GM21447 (cell line): ENCODE results near the gene SPAG16.
"Not testable (repeated sequence)": the region's sequence is repeated elsewhere in the genome, so short reads cannot be mapped to it uniquely, and the experiment has no call there.

Source experiments
- ATAC-seq: cut with Tn5 transposase; IDR thresholded peaks from one replicate; pipeline ENCODE4 v1.9.1; 2021; ENCODE audit not compliant: unreplicated experiment

SPAG16 gene

GRCh38 chr2:213980883-213981282, 696.6 kb downstream of the SPAG16 start:
- no peak for ATAC-seq

- no peak for ATAC-seq
Measured at GRCh38 chr2:213989207-213989606, 704.9 kb downstream of the SPAG16 start.

DNA sequence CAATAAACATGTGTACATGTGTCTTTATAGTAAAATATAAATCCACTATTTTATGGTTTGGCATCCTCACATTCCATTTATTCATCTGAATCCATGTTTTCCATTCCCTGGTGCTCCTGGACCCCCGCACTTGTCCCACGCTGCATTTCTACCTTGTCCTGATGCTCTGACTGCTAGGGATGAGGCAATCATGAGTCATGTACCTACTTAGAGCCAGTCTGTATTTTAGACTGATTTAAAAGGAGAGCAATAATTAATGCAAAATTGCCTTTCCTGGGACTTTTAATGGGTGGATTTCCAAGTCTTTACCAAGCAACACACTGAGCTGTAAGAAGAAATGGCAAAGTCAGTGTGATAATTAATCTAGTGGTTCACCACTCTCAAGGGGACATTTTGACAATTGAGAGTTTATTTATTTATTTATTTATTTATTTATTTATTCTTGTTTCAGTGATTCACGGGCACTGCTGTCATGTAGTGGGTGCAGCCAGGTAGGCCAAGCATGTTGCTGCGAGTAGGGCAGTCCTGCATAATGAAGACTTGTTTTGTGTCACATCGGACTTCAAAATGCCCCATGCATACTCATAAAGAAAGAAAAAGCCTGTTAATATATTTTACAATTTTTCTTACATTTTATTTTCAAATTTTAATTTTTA, 707.3 kb downstream of the SPAG16 start:
- no peak for ATAC-seq

GRCh38 chr2:213995400-213996105, 711.3 kb downstream of the SPAG16 start:
- no peak for ATAC-seq

- ATAC-seq, result not testable (repeated sequence)
Measured at GRCh38 chr2:213998976-213999375, 714.7 kb downstream of the SPAG16 start.

GRCh38 chr2:214004463-214004862, 720.2 kb downstream of the SPAG16 start:
- ATAC-seq, result no peak

DNA sequence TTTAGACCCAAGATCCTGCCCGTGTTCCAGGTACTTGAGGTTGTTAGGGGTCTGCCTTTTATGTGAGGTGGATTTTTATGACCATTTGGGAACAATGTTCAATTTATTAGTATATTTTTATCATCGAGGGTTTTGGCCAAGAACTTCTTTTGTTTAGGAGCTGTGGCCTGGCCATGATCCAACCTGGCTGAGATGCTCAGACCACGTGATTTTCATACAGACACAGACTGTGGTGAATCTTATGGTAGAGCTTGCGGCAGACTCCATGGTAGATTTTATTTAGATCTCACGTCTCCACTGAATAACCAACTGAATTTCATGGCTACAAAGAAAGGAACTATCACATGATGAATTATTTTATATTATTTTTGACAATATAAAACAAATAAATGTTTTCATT, 721.1 kb downstream of the SPAG16 start:
- ATAC-seq, result no peak

DNA sequence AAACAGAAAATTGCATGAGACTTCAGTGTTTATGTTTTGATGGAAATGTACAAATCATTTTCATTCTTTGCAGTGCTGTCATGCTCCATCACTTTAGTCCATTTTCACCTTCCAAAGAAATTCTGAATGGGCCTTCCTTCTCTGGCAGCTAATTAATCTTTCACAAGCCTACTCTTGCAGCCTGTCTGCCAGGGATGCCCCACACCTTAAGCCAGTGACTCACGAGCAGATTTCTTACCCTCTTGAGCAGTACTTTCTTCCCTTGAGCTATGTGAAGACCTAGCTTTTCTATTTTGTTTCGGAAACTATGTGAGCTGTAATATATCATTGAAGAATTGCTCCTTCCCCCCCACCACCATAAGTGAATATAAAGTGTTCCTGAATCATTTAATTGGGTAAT, 722.3 kb downstream of the SPAG16 start:
- ATAC-seq, result no peak

DNA sequence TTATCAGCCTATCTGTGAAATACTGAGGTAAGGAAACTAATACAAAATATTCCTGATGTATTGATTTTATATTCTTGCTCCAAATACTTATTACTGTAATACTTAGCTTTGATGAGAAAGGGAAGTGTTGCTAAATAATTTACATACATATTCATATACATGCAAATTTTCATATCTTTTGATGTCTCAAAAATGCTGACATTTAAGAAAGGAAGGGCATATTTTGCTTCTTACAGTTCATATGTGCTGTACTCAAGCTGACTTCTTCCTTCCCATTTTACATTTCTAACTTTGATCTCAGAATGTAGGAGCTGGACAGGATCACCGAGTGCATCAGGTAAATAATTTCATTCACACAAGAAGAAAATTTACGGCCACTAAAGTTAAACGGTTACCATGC, 727.4 kb downstream of the SPAG16 start:
- no peak for ATAC-seq

GRCh38 chr2:214014551-214015220, 730.4 kb downstream of the SPAG16 start:
- ATAC-seq, result no peak

GRCh38 chr2:214019229-214019972, 735.1 kb downstream of the SPAG16 start:
- ATAC-seq, result no peak

DNA sequence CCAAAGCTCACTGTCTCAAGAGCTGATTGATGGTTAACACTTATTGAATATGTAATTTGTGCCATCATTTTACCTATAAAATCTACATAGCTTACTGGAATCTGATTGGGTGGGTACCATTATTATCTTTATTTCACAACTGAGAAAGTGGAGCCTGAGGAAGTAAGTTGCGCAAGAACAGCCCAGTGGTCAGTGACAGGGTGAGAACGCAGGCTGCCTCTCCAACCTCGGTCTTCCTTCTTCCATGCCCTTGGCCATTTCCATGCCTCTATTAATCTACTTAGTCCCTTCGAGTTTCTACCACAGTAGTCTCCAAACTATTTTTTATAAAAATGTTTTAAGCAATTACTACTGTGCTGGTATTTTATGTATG, 735.7 kb downstream of the SPAG16 start:
- no peak for ATAC-seq

DNA sequence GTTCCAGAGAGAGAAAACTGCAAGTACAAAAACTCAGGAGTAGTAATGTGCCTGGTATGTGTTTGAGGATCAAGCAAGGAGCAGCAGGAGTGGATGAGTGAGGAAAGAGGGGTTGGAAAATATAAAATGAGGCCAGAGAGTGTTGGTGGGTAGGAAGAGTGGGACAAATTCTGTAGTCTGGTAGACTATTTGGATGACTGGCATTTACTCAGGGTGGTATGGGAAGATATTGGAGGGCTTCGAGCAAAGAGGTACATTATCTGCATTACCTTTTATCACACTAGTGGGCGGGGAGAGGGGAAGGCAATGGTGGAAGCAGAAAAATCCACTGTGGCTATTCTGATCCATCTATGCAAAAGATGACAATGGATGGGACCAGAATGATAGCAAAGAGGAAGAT, 744.9 kb downstream of the SPAG16 start:
- ATAC-seq, result no peak

GRCh38 chr2:214031566-214031965, 747.3 kb downstream of the SPAG16 start:
- ATAC-seq, result no peak

DNA sequence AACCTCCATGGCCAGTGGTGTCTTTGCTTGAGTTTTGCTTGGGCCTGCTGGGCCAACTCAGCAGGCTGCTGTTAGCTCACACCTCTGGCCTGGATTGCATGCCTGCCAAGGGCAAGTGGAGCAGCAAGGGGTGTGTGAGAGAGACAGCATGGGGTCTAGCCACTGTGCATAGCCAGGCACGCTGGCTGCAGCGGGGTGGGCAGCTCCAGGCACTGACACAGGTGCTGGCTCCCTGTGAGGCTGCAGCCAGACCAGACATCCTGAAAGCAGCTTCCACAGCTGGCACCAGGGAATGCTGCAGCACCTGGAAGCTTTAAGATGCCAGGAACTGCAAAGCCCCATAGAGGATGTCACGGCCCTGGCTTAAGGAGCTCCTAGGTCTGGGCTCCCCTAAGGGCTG, 750.2 kb downstream of the SPAG16 start:
- no peak for ATAC-seq

DNA sequence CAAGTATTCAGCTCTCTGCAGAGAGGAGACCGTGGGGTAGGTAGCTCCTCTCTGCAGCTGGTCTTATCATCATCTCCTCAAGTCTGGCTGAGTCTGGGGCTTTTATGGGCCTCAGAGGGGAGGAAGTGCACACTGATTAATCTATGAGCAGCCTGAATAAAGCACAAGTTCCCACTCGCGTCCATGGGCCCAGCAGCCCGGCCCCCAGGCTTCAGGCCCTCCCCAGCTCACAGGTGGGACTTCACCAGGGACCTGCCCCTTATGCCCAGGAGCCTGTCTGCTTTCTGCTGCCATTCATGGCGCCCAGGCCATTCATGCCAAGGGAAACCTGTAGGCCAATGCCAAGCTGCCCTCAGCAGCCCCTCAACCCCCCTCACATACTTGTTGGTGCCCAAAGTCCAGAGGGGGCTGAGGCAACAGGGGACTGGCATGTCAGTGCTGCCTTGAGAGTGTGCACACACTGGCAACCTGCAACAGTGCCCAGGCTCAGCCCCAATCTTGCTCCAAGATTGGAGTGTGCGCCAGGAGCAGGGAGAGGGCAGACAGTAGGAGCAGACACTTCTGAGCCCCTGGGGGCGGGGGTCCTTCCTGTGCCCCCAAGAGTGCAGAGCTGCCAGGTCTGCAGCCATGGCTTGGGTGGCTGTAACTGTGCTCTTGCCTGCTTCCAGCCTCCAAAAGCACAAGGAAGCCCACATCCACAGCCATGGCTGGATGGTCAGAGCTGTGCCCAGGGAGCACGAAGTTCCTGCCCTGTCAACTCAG, 751.0 kb downstream of the SPAG16 start:
- ATAC-seq, result no peak

GRCh38 chr2:214035921-214036320, 751.7 kb downstream of the SPAG16 start:
- ATAC-seq, result no peak

DNA sequence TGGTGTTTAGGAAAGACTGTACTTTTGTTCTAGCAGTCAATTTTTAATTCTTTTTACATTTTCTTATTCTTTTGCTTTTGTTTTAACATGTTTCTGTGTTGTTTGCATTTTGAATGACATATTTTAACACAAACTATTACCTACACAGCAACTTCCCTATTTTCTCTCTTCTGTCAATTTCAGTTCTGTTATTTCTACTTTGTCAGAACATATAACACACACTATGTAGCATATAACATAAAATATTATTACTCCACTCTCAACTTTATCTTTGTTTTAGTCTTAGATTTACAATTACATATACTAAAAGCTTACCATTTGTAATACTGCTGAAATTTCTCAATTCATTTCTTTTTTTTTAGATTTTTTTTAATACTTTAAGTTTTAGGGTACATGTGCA, 753.9 kb downstream of the SPAG16 start:
- ATAC-seq, result no peak

DNA sequence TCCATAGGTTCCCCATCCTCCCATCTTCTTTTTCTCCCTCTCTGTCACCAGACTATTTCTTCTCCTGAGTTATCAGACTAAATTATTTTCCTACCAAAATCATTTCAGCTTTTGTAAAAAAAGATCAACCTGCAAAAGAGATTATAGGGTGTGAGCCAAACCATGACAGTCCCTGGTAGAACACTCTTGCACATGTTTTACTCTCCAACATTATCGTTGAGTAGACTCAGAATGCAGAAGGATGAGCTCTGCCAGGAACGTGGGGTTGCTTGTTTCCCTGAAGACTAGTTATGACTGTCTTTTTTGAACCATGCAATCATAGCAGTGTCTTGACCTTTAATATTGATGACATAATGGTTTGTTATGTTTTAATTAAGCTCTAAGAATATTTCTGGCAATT, 766.5 kb downstream of the SPAG16 start:
- no peak for ATAC-seq

GRCh38 chr2:214051585-214051984, 767.3 kb downstream of the SPAG16 start:
- no peak for ATAC-seq

- ATAC-seq, result no peak
Measured at GRCh38 chr2:214052235-214052634, 768.0 kb downstream of the SPAG16 start.
